Muscle of back (tissue), 11 donors: ENCODE data around the gene CEP112. TPM values are rescaled to one million over a fixed set of nuclear protein-coding genes. Genes with fewer than 3 reads are reported as not detected.
"Not testable (repeated sequence)": the region's sequence is repeated elsewhere in the genome, so short reads cannot be mapped to it uniquely, and the experiment has no call there.

Experiments
- DNase-seq, 3 donors: peaks; one replicate each; pipeline versions ENCODE4 v3.0.0 to v3.0.0-alpha.2; 2013
- polyA plus RNA-seq, 10 donors: library from polyadenylated mRNA; unstranded; fragments of 120-200 nt; gene quantifications; one replicate each; pipeline ENCODE4 v1.2.1, GENCODE V29; 2013; ENCODE audit not compliant: insufficient read length in 10 of 10

Gene CEP112
- polyA plus RNA-seq, 10 donors, result 14.3 to 21.3 (median 17.8) TPM

- DNase-seq, result peak; percentile 30 to 93 (median 66)
Observed at GRCh38 chr17:65785109-65785508, 406.8 kb downstream of the CEP112 start.

- peak in 1 of 3 donors; percentile 71 for DNase-seq
Observed at GRCh38 chr17:65783845-65784334, 408.0 kb downstream of the CEP112 start.

GRCh38 chr17:65782104-65782706 lies 409.7 kb downstream of the CEP112 start:
- not testable (repeated sequence) for DNase-seq

GRCh38 chr17:65780111-65780510 lies 411.8 kb downstream of the CEP112 start:
- no peak for DNase-seq

- no peak for DNase-seq
Observed at GRCh38 chr17:65776890-65777289, 415.0 kb downstream of the CEP112 start.

- no peak for DNase-seq
Observed at GRCh38 chr17:65774787-65775186, 417.1 kb downstream of the CEP112 start.

- no peak for DNase-seq
Observed at GRCh38 chr17:65772989-65773388, 418.9 kb downstream of the CEP112 start.

GRCh38 chr17:65771704-65772103 lies 420.2 kb downstream of the CEP112 start:
- no peak for DNase-seq

GRCh38 chr17:65763786-65764185 lies 428.1 kb downstream of the CEP112 start:
- DNase-seq, result no peak

- no peak for DNase-seq
Observed at GRCh38 chr17:65762973-65763372, 429.0 kb downstream of the CEP112 start.

GRCh38 chr17:65759532-65759931 lies 432.4 kb downstream of the CEP112 start:
- no peak for DNase-seq

- no peak for DNase-seq
Observed at GRCh38 chr17:65756760-65757159, 435.2 kb downstream of the CEP112 start.

GRCh38 chr17:65755799-65756198 lies 436.1 kb downstream of the CEP112 start:
- DNase-seq, result no peak

GRCh38 chr17:65754630-65755029 lies 437.3 kb downstream of the CEP112 start:
- DNase-seq, result no peak

- no peak for DNase-seq
Observed at GRCh38 chr17:65754081-65754480, 437.9 kb downstream of the CEP112 start.

GRCh38 chr17:65753348-65753747 lies 438.6 kb downstream of the CEP112 start:
- DNase-seq, result no peak

GRCh38 chr17:65751263-65751662 lies 440.7 kb downstream of the CEP112 start:
- no peak for DNase-seq

GRCh38 chr17:65750631-65751115 lies 441.3 kb downstream of the CEP112 start:
- DNase-seq, result peak; percentile 41 to 84 (median 55)

- no peak for DNase-seq
Observed at GRCh38 chr17:65750166-65750565, 441.8 kb downstream of the CEP112 start.

- DNase-seq, result no peak
Observed at GRCh38 chr17:65749479-65749878, 442.5 kb downstream of the CEP112 start.

- no peak for DNase-seq
Observed at GRCh38 chr17:65745241-65745640, 446.7 kb downstream of the CEP112 start.

- DNase-seq, result peak in 2 of 3 donors; percentile 28 to 67
Observed at GRCh38 chr17:65743308-65743655, 448.7 kb downstream of the CEP112 start.

- DNase-seq, result peak; percentile 66 to 73 (median 73)
Observed at GRCh38 chr17:65742403-65743307, 449.3 kb downstream of the CEP112 start.
